ENCODE measurements around the gene UGT1A1.

The UGT1A1 gene

GRCh38 chr2:233758849-233759248 lies 1.2 kb upstream of the UGT1A1 start:
- DNase-seq, result no peak

DNA sequence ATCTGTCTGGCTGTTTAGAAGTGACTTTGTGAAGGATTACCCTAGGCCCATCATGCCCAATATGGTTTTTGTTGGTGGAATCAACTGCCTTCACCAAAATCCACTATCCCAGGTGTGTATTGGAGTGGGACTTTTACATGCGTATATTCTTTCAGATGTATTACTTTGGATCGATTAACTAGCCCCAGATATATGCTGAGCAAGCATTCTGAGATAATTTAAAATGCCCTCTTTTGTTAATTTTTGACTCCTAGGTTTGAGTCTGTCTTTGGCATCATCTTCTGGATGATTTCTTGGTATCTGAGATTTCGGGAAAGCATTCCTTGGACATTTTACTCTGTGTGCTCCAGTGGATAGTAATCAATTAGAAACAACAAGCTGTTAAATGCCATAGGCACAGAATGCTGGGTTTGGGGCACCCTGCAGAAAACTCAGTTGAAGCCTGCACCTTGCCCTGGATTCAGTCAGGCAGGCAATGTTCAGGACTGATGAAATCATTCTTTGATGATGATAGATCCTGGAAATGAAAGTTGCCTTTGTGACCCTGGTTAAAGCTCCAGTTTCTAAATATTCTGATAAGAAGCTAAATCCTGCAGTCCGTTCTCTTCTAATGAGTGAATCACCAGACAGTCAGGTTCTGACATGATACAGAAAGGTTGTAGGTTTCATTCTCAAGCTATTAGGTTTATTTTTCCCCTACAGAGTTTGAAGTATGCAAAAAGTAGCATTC lies 1.1 kb downstream of the UGT1A1 start:
- DNase-seq, result no peak

- no peak for DNase-seq
Measured at GRCh38 chr2:233764264-233764663, 4.2 kb downstream of the UGT1A1 start.

- DNase-seq, result no peak
Measured at GRCh38 chr2:233764761-233765160, 4.7 kb downstream of the UGT1A1 start.

- DNase-seq, result no peak
Measured at GRCh38 chr2:233766416-233766815, 6.3 kb downstream of the UGT1A1 start.

DNA sequence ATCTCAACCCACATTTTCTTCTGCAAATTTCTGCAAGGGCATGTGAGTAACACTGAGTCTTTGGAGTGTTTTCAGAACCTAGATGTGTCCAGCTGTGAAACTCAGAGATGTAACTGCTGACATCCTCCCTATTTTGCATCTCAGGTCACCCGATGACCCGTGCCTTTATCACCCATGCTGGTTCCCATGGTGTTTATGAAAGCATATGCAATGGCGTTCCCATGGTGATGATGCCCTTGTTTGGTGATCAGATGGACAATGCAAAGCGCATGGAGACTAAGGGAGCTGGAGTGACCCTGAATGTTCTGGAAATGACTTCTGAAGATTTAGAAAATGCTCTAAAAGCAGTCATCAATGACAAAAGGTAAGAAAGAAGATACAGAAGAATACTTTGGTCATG lies 8.0 kb downstream of the UGT1A1 start:
- DNase-seq, result no peak

DNA sequence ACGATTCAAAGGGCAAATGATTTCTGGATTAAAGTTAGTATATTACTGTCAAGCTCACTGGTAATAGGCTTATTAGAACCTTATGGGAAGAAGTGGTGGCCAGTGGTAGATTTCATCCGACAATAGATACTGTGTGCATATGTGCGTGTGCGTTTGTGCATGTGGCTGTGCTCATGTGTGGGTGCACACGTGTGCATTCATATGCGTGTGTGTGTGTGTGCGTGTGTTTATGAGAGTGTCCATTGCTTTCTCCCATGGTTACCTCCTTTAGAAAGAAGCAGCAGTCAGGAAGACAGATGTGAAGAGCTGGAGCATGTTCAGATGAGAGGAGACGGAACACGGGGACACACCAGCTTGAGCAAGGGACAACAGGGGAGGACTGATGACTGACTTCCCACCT lies 9.2 kb downstream of the UGT1A1 start:
- DNase-seq, result no peak

GRCh38 chr2:233772153-233772552 lies 12.1 kb downstream of the UGT1A1 start:
- DNase-seq, result no peak

DNA sequence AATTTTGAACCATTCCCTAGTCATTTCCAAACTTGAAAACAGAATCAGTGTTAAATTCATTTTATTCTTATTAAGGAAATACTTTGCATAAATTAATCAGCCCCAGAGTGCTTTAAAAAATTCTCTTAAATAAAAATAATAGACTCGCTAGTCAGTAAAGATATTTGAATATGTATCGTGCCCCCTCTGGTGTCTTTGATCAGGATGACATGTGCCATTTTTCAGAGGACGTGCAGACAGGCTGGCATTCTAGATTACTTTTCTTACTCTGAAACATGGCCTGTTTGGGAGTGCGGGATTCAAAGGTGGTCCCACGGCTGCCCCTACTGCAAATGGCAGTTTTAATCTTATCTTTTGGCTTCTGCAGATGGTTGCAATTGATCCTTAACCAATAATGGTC lies 12.5 kb downstream of the UGT1A1 start:
- no peak for DNase-seq

DNA sequence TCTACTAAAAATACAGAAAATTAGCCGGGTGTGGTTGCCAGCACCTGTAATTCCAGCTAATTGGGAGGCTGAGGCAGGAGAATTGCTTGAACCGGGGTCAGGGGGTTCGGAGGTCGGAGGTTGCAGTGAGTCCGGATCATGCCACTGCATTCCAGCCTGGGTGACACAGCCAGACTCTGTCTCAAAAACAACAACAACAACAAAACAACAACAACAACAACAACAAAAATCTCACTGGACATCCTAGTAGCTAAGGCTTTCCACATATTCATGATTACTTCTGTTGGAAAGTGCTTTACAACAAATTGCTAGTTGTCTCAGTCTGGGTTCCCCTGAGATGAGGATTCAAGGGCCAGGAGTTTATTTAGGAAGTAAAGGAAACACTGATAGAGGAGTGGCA lies 13.8 kb downstream of the UGT1A1 start:
- no peak for DNase-seq

DNA sequence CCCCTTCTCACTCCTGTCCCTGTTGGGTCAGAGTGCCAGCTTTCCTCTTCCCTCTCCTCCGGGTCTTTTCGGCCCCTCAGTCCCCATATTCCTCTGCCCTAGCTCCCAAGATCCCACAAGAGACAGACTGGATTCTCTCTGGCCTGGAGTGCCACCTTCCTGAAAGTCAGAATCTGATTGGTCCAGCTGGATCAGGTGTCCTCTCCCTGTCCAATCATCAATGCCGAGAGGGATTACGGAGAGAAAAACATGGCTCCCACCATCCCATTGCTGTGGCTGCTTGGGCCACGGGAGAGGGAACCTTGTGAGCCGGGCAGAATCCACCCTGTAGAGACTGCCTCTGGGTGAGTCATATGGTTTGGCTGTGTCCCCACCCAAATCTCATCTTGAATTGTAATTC lies 15.3 kb downstream of the UGT1A1 start:
- no peak for DNase-seq

DNA sequence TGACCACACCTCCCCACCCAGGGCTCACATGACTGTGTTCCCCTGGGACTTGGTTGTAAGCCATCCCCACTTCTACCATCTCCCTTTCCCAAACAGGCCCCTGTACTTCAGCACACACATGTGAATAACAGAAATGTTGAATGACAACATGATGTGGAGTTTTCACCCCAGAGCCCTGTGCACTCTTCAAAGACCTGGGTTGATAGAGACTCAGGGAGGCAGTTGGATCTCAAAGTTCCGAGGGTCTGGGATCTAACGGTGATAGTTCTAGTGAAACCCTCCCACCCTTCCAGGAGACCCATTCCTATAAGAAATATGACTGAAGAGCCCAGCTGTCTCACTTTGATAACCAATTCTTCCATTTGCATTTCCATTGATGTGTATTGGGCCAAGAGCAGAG lies 18.0 kb downstream of the UGT1A1 start, which contains the start of gene MROH2A:
TSS of gene MROH2A (plus strand) at position 301 of the 400 bp plus-strand sequence. CDS start 1,029 bp downstream, outside the sequence.
- no peak for DNase-seq

- DNase-seq, result no peak
Measured at GRCh38 chr2:233779722-233780121, 19.7 kb downstream of the UGT1A1 start.

- DNase-seq, result no peak
Measured at GRCh38 chr2:233780771-233781170, 20.7 kb downstream of the UGT1A1 start.

GRCh38 chr2:233789554-233789953 lies 29.5 kb downstream of the UGT1A1 start:
- DNase-seq, result no peak

- no peak for DNase-seq
Measured at GRCh38 chr2:233791151-233791882, 31.2 kb downstream of the UGT1A1 start.

DNA sequence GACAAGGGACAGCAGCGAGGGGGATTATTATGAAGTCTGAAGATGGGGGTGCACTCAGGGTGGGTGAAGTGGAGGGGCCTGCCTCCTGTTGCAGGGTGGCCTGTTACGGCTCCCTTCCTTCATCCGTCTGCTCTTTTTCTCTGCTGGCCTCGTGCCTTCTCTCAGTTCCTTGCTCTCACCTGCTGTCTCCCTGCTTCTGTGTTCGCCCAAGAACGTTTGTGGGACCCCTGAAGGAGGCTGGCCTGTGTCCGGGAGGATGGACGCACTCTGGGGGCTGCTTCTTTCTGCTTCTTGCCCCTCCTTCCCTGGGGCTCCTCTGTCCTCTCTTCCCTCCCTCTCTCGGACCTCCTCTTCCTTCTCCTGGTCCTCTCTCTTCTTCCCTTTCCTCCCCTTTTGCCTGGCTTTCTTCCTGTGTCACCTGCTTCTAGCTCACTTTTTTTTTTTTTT lies 31.8 kb downstream of the UGT1A1 start:
- no peak for DNase-seq

- DNase-seq, result no peak
Measured at GRCh38 chr2:233792720-233793119, 32.6 kb downstream of the UGT1A1 start.

- DNase-seq, result no peak
Measured at GRCh38 chr2:233793465-233794127, 33.5 kb downstream of the UGT1A1 start.

DNA sequence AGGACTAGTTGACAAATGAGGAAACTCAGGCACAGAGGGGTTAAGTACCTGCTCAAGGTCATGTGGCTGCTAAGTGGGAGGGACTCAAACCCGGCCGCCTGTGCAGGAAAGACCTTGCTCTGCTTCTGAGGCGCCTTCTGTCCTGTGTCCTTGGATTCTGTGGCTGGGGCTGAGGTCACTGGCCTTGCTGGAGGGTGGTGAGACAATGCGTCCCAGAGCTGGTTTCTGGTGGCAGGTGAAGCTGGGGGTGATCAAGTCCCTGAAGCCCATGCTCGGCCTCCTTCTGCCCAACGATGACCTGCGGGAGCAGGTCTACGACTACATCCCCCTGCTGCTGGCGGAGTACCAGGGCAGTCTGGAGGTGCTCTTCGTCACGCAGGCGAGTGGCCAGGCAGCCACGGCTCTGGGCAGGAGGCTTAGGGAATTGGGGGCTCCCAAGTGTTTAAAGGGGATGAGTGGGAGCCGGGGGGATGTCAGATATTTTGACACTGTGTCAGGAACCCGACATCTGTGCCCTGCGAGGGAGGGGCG lies 34.1 kb downstream of the UGT1A1 start:
- DNase-seq, result no peak

DNA sequence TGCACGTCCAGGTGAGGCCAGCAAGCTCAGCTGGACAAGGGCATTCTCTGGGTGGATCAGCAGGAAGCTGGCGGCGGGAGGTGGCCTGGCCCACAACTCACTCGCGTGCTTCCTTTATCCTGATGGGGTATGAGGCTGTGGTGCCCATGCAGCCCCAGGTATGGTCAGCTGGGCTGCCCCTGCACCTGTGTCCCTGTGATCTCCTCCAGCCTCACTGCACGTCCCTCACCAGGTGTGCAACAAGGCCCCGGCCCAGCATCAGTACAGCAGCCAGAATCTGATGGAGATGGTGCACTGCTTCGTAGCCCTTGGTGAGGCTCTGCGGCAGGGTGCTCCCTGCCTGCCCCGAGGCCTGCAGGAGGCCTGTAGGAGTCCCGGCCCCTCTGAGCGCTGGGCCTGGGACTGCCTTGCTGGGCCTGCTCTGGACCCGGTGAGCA lies 35.7 kb downstream of the UGT1A1 start:
- DNase-seq, result no peak

- DNase-seq, result no peak
Measured at GRCh38 chr2:233796254-233796653, 36.2 kb downstream of the UGT1A1 start.

- DNase-seq, result no peak
Measured at GRCh38 chr2:233798335-233799086, 38.4 kb downstream of the UGT1A1 start.

Measured in stimulated activated CD4-positive, alpha-beta T cell treated with anti-CD3 and anti-CD28 coated beads, Interleukin-2, amount 100 ng/mL, for 48 hours (primary cell).